ENCODE measurements around the gene IGFBPL1. TPM values are rescaled to one million over a fixed set of nuclear protein-coding genes. Genes with fewer than 3 reads are reported as not detected.

Gene IGFBPL1
- total RNA-seq, 4 donors from 2014 or later: not detected

- no peak for TF ChIP-seq CTCF (IDR thresholded peaks at IDR 0.05; ENCODE audit: low read depth)
Observed at GRCh38 chr9:38382141-38382540, 42.1 kb downstream of the IGFBPL1 start.

- TF ChIP-seq CTCF (IDR thresholded peaks at IDR 0.05; ENCODE audit: low read depth): no peak
Observed at GRCh38 chr9:38380872-38381534, 43.3 kb downstream of the IGFBPL1 start.

GRCh38 chr9:38380230-38380871 lies 43.9 kb downstream of the IGFBPL1 start:
- no peak for TF ChIP-seq CTCF (IDR thresholded peaks at IDR 0.05; ENCODE audit: low read depth)

GRCh38 chr9:38376021-38376670 lies 48.1 kb downstream of the IGFBPL1 start:
- no peak for TF ChIP-seq CTCF (IDR thresholded peaks at IDR 0.05; ENCODE audit: low read depth)

GRCh38 chr9:38375572-38375963 lies 48.7 kb downstream of the IGFBPL1 start:
- TF ChIP-seq CTCF (IDR thresholded peaks at IDR 0.05; ENCODE audit: low read depth): no peak

GRCh38 chr9:38374847-38375571 lies 49.2 kb downstream of the IGFBPL1 start:
- no peak for TF ChIP-seq CTCF (IDR thresholded peaks at IDR 0.05; ENCODE audit: low read depth)

GRCh38 chr9:38373679-38374078 lies 50.6 kb downstream of the IGFBPL1 start:
- TF ChIP-seq CTCF (IDR thresholded peaks at IDR 0.05; ENCODE audit: low read depth): no peak

Measured in subcutaneous adipose tissue (tissue), 4 donors.